Measurements from ENCODE around the gene PMEPA1.

- TF ChIP-seq POLR2AphosphoS5 (IDR thresholded peaks at IDR 0.05; ENCODE audit: low read depth, low read length) (no peak), CTCF (IDR thresholded peaks at IDR 0.05) (no peak)
Measured at GRCh38 chr20:57705127-57705899, 4.5 kb downstream of the PMEPA1 start.
